ENCODE measurements around the gene MCTP1. TPM values are rescaled to one million over a fixed set of nuclear protein-coding genes. Genes with fewer than 3 reads are reported as not detected.

The MCTP1 gene
- total RNA-seq, 1 experiment from 2014 or later, result 7.5 TPM

- no peak overlapping the region for H3K27ac ChIP-seq (ENCODE audit: low read length)
- no peaks in the 10 kb centered on the region for H3K36me3 ChIP-seq (ENCODE audit: low read depth, low read length)
- intact Hi-C loops (cut with micrococcal nuclease), result no loop called here
- TF ChIP-seq, protein P1, sequence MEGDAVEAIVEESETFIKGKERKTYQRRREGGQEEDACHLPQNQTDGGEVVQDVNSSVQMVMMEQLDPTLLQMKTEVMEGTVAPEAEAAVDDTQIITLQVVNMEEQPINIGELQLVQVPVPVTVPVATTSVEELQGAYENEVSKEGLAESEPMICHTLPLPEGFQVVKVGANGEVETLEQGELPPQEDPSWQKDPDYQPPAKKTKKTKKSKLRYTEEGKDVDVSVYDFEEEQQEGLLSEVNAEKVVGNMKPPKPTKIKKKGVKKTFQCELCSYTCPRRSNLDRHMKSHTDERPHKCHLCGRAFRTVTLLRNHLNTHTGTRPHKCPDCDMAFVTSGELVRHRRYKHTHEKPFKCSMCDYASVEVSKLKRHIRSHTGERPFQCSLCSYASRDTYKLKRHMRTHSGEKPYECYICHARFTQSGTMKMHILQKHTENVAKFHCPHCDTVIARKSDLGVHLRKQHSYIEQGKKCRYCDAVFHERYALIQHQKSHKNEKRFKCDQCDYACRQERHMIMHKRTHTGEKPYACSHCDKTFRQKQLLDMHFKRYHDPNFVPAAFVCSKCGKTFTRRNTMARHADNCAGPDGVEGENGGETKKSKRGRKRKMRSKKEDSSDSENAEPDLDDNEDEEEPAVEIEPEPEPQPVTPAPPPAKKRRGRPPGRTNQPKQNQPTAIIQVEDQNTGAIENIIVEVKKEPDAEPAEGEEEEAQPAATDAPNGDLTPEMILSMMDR (conservative IDR thresholded peaks at IDR 0.05; ENCODE audit: low read depth, low read length), result no peak
- TF ChIP-seq EZH2 (IDR thresholded peaks at IDR 0.05; ENCODE audit: low read length, unreplicated experiment), result no peak
- no peak for TF ChIP-seq EZH2phosphoT487 (IDR thresholded peaks at IDR 0.05; ENCODE audit: borderline replicate concordance, low read length)
- no peaks in the 10 kb centered on the region for H3K4me1 ChIP-seq (ENCODE audit: insufficient read depth, low read length)
- no peaks in the 10 kb centered on the region for H4K20me1 ChIP-seq (ENCODE audit: low read length)
- BruUV-seq (replicated peaks), result no TSS peak
- ATAC-seq, result no peak
- no peaks in the 10 kb centered on the region for H3F3A ChIP-seq (ENCODE audit: low read length, unreplicated experiment)
- POLR2A ChIA-PET (ENCODE audit: unreplicated experiment), result no interaction called here
- H3K79me2 ChIP-seq (ENCODE audit: low read length), result no peaks in the 10 kb centered on the region
- no peak overlapping the region for H2AFZ ChIP-seq (ENCODE audit: low read length)
- no peak for DNase-seq
- H3K4me3 ChIP-seq (ENCODE audit: low read length), result no peak overlapping the region
- CTCF ChIA-PET, result no interaction called here
- H3K27me3 ChIP-seq (ENCODE audit: low read length), result no peaks in the 10 kb centered on the region
- H3K9me2 ChIP-seq (replicated peaks; ENCODE audit: low read length), result no peaks in the 10 kb centered on the region
- no peaks in the 10 kb centered on the region for H3K9me3 ChIP-seq (ENCODE audit: low read length)
- no peak overlapping the region for H3K9ac ChIP-seq (ENCODE audit: low read length)
- no peak overlapping the region for H3K4me2 ChIP-seq (ENCODE audit: low read length)
These were observed 218.8 kb downstream of the MCTP1 start for GRCh38 chr5:95066048-95066447.

DNA sequence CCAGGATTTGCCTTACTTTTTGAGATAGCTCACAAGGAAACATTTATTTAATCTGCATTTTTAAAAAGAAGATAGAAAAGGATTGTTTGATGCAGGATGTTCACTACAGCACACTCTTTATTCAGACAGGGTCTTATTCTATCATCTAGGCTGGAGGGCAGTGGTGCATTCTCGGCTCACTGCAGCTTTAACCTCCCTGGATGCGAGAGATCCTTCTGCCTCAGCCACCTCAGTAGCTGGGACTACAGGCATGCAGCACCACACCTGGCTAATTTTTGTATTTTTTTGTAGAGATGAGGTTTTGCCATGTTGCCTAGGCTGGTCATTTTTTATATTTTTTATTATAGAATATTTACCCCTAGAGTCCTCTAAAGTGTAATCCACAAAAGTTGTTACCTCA is 221.4 kb downstream of the MCTP1 start:
- TF ChIP-seq EZH2 (IDR thresholded peaks at IDR 0.05; ENCODE audit: low read length, unreplicated experiment) (no peak), EZH2phosphoT487 (IDR thresholded peaks at IDR 0.05; ENCODE audit: borderline replicate concordance, low read length) (no peak)
- TF ChIP-seq, protein P1 (conservative IDR thresholded peaks at IDR 0.05; ENCODE audit: low read depth, low read length), result no peak
- no TSS peak for BruUV-seq (replicated peaks)
- CTCF ChIA-PET, result interaction anchor here (0.6 kb wide), 1 partner anchor 201 kb away, joined by 3 read pairs; no protein-coding TSS in a partner anchor
- Histone ChIP-seq H2AFZ (ENCODE audit: low read length) (no peak overlapping the region), H3K4me3 (ENCODE audit: low read length) (no peak overlapping the region), H3K79me2 (ENCODE audit: low read length) (no peaks in the 10 kb centered on the region), H3K4me1 (ENCODE audit: insufficient read depth, low read length) (no peaks in the 10 kb centered on the region), H3K27me3 (ENCODE audit: low read length) (no peaks in the 10 kb centered on the region), H3K36me3 (ENCODE audit: low read depth, low read length) (no peaks in the 10 kb centered on the region), H4K20me1 (ENCODE audit: low read length) (no peaks in the 10 kb centered on the region), H3F3A (ENCODE audit: low read length, unreplicated experiment) (no peaks in the 10 kb centered on the region), H3K9me2 (replicated peaks; ENCODE audit: low read length) (no peaks in the 10 kb centered on the region), H3K9me3 (ENCODE audit: low read length) (no peaks in the 10 kb centered on the region), H3K9ac (ENCODE audit: low read length) (no peak overlapping the region), H3K27ac (ENCODE audit: low read length) (no peak overlapping the region), H3K4me2 (ENCODE audit: low read length) (no peak overlapping the region)
- no peak for DNase-seq
- no peak for ATAC-seq
- intact Hi-C loops (cut with micrococcal nuclease), result no loop called here
- POLR2A ChIA-PET (ENCODE audit: unreplicated experiment), result no interaction called here

DNA sequence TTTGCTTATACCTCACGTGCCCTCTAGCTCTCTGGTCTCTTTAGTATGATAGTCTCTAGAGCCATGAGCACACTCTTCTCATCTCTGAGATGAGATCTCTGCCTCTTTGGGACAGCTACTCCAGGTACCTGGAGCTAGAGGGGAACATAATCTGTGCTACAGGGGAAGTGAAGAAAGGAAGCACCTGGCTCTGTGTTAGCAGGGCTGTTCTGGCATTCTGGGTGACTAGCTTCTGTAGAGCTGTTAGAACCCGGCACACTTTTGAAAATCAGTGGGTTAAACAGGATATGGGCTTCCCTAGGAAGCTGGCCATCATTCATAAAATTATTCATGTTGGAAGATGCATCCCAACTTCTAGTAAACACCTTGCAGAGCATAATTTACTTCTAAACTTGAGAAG is 224.8 kb downstream of the MCTP1 start:
- POLR2A ChIA-PET (ENCODE audit: unreplicated experiment), result no interaction called here

More for the DNA sequence above, 224.8 kb downstream of the MCTP1 start:
- Histone ChIP-seq H3K4me2 (ENCODE audit: low read length) (no peak overlapping the region), H3K36me3 (ENCODE audit: low read depth, low read length) (no peaks in the 10 kb centered on the region), H3K4me3 (ENCODE audit: low read length) (no peak overlapping the region), H3K79me2 (ENCODE audit: low read length) (no peaks in the 10 kb centered on the region), H3K27me3 (ENCODE audit: low read length) (no peaks in the 10 kb centered on the region), H3K27ac (ENCODE audit: low read length) (no peak overlapping the region), H3K9me2 (replicated peaks; ENCODE audit: low read length) (no peaks in the 10 kb centered on the region), H2AFZ (ENCODE audit: low read length) (no peak overlapping the region), H3K9me3 (ENCODE audit: low read length) (no peaks in the 10 kb centered on the region), H3K9ac (ENCODE audit: low read length) (no peak overlapping the region), H3F3A (ENCODE audit: low read length, unreplicated experiment) (no peaks in the 10 kb centered on the region), H3K4me1 (ENCODE audit: insufficient read depth, low read length) (no peaks in the 10 kb centered on the region), H4K20me1 (ENCODE audit: low read length) (no peaks in the 10 kb centered on the region)
- TF ChIP-seq, protein P1 (conservative IDR thresholded peaks at IDR 0.05; ENCODE audit: low read depth, low read length), result no peak
- TF ChIP-seq EZH2 (IDR thresholded peaks at IDR 0.05; ENCODE audit: low read length, unreplicated experiment), result no peak
- no peak for TF ChIP-seq EZH2phosphoT487 (IDR thresholded peaks at IDR 0.05; ENCODE audit: borderline replicate concordance, low read length)
- DNase-seq (no peak), ATAC-seq (no peak)
- intact Hi-C loops (cut with micrococcal nuclease), result no loop called here
- no TSS peak for BruUV-seq (replicated peaks)
- CTCF ChIA-PET, result no interaction called here
